HG03571 (cell line): ENCODE measurements around the gene RNF7.
"Not testable (repeated sequence)": the region's sequence is repeated elsewhere in the genome, so short reads cannot be mapped to it uniquely, and the experiment has no call there.

Experiments
- ATAC-seq: cut with Tn5 transposase; IDR thresholded peaks from one replicate; pipeline ENCODE4 v1.9.1; 2021; ENCODE audit not compliant: unreplicated experiment

The RNF7 gene

DNA sequence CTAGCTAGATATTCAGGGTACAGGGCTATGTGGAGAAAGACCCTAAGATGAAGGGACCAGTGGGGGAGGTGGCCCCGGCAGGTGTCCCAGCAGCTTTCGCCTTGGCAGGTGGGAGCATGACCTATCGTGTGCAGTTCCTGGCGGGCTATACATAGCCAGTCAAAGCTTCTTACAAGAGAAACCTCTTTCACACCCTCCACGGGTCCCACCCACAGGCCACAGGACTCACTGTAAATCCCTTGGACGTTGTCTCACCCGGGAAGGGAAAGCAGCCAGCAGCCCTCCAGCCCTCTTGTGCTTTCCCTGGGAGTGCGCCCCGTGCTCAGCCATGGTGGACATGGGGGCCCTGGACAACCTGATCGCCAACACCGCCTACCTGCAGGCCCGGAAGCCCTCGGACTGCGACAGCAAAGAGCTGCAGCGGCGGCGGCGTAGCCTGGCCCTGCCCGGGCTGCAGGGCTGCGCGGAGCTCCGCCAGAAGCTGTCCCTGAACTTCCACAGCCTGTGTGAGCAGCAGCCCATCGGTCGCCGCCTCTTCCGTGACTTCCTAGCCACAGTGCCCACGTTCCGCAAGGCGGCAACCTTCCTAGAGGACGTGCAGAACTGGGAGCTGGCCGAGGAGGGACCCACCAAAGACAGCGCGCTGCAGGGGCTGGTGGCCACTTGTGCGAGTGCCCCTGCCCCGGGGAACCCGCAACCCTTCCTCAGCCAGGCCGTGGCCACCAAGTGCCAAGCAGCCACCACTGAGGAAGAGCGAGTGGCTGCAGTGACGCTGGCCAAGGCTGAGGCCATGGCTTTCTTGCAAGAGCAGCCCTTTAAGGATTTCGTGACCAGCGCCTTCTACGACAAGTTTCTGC is 40.1 kb downstream of the RNF7 start:
- ATAC-seq, result no peak

DNA sequence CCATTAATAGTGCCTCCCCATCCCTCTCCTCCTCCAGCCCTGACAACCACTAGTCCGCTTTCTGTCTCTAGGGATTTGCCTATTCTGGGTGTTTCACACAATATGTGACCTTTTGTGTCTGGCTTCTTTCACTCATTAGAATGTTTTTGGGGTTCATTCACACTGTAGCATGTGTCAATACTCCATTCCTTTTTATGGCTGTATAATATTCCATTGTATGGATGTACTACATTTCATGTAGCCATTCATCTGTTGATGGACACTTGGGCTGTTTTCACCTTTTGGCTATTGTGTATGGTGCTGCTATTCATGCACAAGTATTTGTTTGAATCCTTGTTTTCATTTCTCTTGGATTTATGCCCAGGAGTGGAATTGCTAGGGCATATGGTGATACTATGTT is 41.6 kb downstream of the RNF7 start:
- no peak for ATAC-seq

DNA sequence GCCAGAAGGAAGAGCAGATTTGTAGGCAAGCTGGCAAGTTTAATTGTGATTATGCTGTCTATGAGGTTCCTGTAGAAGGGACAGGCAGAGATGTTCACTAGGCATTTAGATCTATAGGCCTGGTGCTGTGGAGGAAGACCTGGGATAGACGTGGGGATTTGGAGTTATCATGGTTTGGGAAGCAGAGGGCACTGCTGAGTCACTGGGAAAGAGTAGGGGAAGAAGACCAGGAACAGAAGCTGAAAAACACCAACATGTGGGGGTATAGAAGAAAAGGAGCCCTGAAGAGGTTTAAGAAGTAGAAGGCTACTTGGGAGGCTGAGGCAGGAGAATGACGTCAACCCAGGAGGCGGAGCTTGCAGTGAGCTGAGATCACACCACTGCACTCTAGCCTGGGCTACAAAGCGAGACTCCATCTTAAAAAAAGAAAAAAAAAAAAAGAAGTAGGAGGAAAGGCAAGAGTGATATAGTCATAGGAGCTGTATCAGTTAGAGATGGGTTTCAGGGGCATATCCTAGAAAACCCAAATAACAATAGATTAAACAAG is 44.4 kb downstream of the RNF7 start:
- no peak for ATAC-seq

DNA sequence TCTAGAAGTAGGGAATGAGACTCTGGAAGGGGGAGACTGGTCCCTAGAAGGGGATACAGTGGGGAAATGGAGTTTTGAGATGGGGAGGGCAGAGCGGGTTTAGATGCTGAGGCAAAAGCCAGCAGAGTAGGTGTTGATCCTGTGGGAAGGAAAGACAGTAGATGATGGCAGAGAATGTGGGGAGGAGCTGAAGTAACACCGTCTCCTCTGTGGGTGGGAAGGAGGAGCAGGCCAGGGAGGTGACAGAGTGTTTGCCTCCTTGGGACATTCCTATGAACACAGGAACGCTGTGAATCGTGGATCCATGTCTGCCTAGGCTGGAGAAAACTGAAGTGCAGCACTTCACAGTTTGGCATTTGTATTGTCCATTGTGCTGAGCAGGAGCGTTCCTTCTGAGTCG is 45.5 kb downstream of the RNF7 start:
- ATAC-seq, result no peak

DNA sequence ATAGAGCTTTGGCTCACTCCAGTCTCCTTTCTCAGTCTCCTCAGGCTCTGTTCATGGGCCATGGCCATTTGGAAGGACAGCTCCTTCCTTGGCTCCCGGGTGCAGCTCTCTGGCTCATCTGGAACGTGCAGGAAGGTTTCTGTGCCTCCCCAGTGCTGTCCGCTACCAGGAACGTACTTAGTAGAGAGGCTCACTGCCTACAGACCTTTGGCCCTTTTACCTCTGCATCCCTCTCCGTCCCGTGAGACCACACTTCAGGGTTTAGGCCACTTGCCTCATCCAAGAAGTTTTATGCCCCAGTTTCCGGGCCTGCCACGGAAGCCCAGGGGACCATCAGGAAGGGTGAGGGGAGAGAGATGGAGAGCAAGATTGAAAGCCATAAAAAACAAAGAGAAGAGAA is 46.0 kb downstream of the RNF7 start:
- no peak for ATAC-seq

DNA sequence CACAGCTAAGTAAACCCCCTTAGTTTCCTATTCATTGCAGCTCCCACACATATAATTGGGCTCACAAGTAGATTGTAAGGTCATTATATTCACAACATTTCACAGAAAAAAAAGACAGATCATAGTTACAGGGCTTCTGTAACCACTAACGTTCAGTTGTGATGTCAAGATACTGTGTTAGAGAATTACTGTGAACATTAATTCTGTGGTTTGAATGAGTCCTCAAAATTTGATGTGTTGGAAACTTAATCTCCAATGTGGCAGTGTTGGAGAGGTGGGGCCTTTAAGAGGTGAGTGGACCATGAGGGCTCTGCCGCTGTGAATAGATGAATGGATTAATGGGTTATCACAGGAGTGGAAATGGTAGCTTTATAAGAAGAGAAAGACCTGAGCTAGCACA is 46.4 kb downstream of the RNF7 start:
- ATAC-seq, result no peak

DNA sequence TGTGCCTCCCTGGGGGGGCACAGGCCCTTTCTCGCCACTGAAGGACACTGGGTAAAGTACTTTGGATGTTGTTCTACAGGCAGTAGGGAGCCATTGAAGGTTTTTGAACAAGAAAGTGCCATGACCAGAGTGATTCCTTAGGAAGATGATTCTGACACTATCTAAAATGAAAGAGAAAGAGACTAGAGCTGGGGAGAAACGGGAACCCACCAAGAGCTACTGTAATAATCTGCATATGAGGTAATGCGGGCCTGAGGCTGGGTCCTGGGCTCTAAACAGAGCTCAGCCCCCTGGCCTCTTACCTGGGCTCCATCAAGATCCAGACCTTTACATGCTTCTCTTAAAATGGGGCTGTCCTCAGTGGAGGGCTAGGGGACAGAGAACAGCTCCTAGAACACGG is 50.1 kb downstream of the RNF7 start:
- ATAC-seq, result no peak

DNA sequence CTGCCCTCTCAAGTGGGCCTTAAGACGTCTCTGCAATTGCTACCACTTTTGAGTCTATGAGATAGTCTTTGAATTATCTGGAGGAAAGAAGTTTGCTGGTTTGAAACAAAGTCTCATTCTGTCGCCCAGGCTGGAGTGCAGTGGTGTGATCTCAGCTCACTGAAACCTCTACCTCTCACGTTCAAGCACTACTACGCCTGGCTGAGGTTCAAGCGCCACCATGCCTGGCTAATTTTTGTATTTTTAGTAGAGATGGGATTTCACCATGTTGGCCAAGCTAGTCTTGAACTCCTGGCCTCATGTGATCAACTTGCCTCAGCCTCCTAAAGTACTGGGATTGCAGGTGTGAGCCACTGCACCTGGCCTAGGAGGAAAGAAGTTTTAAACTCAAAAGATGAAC is 50.7 kb downstream of the RNF7 start:
- ATAC-seq, result not testable (repeated sequence)

DNA sequence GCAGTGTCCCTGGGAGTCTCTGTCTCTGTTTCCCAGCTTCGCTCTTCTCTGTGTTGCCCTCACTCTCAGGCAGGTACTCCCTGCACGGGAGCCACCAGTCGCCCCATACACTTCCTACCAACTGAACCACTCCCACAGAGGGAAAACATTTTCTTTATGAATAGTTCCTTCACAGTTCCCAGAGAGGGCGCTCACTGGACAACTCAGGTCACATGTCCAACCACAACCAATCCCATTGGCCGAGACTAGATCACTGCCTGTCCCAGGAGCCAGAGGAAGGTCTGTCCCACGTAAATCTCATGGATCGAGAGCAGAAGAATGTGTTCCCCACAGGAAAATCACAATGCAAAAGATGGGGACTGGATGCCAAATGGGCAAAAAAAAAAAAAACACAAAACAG is 51.2 kb downstream of the RNF7 start:
- no peak for ATAC-seq

DNA sequence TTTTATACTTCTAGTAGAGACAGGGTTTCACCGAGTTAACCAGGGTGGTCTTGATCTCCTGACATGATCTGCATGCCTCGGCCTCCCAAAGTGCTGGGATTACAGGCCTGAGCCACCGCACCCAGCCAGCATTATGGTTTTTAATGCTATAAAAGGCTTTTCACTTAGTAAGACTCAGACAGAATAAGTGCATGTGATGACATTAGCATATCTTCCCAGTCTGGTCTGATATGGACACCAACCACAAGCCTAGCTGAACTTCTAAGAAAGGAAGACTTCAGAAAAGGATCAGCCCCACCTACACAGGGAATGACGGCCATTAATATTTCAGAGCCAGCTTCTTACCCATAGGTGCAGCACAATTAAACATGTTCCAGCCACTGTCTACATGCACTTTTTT is 52.1 kb downstream of the RNF7 start:
- ATAC-seq, result no peak

DNA sequence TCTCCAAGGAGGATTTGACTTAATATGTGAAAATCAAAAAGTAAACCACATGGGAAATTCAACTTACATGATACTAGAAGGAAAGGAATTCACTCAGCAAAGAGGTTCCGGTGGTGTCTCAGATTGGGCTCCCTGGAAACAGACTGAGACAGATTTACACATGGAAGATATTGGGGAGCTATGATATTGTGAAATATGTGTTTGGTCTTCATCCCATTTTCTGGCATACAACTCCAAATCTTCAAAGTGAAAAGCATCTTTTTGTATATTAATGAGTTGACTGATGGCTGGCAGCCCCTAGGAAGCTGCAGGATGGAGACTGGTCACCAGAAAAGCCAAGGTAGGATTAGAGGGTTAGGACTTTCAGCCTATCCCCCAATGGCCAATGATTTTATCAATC is 54.4 kb downstream of the RNF7 start:
- no peak for ATAC-seq

DNA sequence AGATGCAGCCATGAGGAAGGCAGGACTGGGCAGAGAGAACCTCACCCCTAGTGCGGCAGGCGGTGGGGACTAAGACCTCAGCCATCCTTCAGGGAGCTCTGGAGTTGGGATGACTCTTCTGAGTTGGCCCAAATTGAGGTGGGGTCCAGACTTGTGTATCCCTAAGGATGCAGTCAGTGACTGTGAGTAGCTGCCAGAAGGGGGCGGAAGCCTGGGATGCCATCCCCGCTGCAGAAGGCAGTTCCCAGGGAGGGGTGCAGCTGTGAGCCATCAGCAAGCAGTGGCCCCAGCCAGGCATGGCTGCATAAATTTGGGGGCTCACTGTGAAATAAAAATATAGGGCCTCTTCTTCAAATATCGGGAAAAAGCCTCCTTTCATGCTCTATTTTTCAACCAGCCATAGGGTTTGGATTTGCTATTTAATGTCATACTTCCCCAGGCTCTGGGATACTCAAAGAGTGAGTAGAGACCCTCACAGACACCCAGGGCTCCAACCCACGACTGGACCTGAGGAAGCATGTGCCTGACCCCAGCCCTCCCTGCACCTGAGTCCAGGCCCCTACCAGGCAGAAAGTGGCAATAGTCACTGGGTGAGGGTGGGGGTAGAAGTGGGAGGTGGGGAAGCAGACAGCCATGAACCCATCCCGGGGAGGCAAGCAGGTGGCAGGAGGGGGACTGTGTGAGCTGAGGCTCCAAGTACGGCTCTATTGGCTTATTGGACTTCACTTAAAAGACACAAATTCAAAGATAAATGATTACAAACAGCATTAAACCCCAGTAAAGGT is 55.6 kb downstream of the RNF7 start:
- no peak for ATAC-seq

DNA sequence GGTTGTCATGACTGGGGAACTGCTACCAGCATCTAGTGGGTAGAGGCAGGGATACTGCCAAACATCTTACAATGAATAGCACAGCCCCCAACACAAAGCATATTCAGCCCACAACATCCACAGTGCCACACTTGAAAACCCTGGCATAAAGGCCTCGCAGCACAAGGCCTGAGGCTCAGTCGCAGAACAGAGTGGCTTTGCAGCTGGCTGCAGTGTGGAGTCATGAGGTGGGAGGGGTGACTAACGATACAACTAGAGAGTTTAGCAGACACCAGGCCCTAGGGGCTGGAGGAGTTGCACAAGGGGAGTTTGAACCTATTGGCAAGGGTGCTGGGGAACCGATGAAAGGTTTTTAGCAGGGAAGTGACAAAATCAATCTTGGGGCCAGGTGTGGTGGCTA is 57.2 kb downstream of the RNF7 start:
- ATAC-seq, result no peak

DNA sequence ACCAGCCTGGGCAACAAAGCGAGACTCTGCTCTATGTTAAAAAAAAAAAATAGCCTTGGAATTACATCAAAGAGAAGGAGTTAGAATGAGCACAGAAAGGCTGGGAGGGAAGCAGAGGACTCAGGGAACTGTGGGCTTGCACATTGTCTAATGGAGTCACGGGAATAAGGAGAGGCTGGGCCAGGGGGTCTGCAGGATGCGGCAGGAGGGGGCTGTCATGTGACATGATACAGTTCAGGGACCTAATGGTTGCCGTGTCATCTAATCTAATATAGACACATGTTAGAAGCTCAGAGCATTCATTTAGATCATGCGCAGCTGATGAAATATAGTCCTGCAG is 57.6 kb downstream of the RNF7 start:
- no peak for ATAC-seq

DNA sequence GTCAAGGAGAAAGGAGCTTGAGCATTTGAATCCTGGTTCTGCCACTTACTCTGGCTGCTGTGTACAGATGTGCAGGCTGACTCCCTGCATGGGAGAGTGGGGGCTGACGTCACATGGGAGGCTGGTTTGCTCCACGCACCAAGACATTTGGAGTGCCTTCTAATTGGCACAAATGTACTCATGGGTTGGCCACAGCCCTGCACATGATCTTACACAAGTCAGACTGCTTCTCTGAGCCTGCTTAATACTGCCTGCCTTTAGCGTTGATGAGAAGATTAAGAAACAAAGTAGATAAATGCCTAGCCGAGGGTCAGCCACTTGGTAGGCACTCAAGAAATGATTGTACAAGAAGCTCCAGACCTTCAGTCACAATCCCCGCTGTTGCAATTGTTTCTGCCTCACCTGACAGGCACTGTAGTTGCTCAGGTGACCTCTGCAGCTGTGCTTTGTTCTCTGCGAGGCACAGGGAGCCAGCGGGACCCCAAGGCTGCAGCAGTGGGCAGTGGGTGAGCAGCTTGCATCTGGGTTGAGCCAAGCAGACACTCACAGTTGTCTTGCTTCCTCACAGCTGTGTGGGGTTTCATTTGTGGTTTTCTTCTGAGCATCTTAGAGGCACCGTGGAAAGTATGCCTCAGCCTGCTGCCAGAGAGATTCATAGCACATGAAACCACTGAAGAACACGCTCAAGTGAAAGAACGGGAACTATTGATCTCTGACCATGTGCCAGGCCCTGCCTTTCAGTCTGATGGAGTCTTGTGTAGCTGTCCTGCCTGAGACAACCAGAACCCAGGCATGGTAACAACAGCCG is 58.2 kb downstream of the RNF7 start:
- ATAC-seq, result peak; percentile 96
